ENCODE results near the gene CCKAR.

Gene CCKAR

DNA sequence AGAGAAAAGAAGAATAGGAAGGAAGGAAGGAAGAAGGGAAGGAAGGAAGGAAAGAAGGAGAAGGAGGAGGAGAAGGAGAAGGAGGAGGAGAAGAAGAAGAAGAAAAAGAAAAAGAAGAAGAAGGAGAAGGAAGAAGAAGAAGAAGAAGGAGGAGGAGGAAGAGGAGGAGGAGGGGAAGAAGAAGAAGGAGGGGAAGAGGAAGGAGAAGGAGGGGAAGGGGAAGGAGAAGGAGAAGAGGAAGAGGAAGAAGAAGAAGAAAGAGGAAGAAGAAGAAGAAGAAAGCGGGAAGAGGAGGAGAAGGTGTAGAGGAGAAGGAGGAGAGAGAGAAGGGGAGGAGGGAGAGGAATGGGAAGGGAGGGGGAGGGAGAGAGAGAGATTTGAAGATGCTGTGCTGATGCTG lies 22.6 kb downstream of the CCKAR start:
- DNase-seq: no peak
- CTCF ChIA-PET: no interaction called here
- POLR2A ChIA-PET: no interaction called here
- Histone ChIP-seq H3K4me3 (ENCODE audit: control insufficient read depth in 1 of 7, extremely low read depth in 1 of 7, insufficient read depth in 4 of 7, low read depth in 2 of 7, low read length in 6 of 7) (no peak overlapping the region), H3K9me3 (ENCODE audit: control extremely low read depth in 1 of 5, control insufficient read depth in 4 of 5, insufficient read depth in 2 of 5, low read depth in 1 of 5, low read length in 4 of 5) (no peaks in the 10 kb centered on the region), H3K4me1 (ENCODE audit: control extremely low read depth in 1 of 4, control insufficient read depth in 4 of 4, insufficient read depth in 4 of 4, low read length in 3 of 4) (no peaks in the 10 kb centered on the region), H3K36me3 (ENCODE audit: control insufficient read depth in 4 of 4, insufficient read depth in 4 of 4, low read length in 3 of 4) (no peaks in the 10 kb centered on the region), H3K27ac (ENCODE audit: insufficient read depth in 1 of 2, low read depth in 1 of 2, low read length in 2 of 2, poor library complexity in 1 of 2, severe bottlenecking in 2 of 2) (no peak overlapping the region), H3K27me3 (replicated peaks in 2 of 5; ENCODE audit: control insufficient read depth in 4 of 5, insufficient read depth in 5 of 5, low read length in 4 of 5) (no peaks in the 10 kb centered on the region)
- WGBS (ENCODE audit: insufficient coverage): 100% methylated on average over 1 of the region's 1 CpG

GRCh38 chr4:26466578-26467270 lies 23.6 kb downstream of the CCKAR start:
- Histone ChIP-seq H3K9me3 (ENCODE audit: control extremely low read depth in 1 of 5, control insufficient read depth in 4 of 5, insufficient read depth in 2 of 5, low read depth in 1 of 5, low read length in 4 of 5) (no peaks in the 10 kb centered on the region), H3K4me1 (ENCODE audit: control extremely low read depth in 1 of 4, control insufficient read depth in 4 of 4, insufficient read depth in 4 of 4, low read length in 3 of 4) (no peaks in the 10 kb centered on the region), H3K27me3 (replicated peaks in 2 of 5; ENCODE audit: control insufficient read depth in 4 of 5, insufficient read depth in 5 of 5, low read length in 4 of 5) (no peaks in the 10 kb centered on the region), H3K27ac (ENCODE audit: insufficient read depth in 1 of 2, low read depth in 1 of 2, low read length in 2 of 2, poor library complexity in 1 of 2, severe bottlenecking in 2 of 2) (no peak overlapping the region), H3K36me3 (ENCODE audit: control insufficient read depth in 4 of 4, insufficient read depth in 4 of 4, low read length in 3 of 4) (no peaks in the 10 kb centered on the region), H3K4me3 (ENCODE audit: control insufficient read depth in 1 of 7, extremely low read depth in 1 of 7, insufficient read depth in 4 of 7, low read depth in 2 of 7, low read length in 6 of 7) (no peak overlapping the region)
- ChIA-PET CTCF (no interaction called here), POLR2A (no interaction called here)
- WGBS (ENCODE audit: insufficient coverage): 86% methylated on average over 8 of the region's 10 CpGs
- DNase-seq: no peak

DNA sequence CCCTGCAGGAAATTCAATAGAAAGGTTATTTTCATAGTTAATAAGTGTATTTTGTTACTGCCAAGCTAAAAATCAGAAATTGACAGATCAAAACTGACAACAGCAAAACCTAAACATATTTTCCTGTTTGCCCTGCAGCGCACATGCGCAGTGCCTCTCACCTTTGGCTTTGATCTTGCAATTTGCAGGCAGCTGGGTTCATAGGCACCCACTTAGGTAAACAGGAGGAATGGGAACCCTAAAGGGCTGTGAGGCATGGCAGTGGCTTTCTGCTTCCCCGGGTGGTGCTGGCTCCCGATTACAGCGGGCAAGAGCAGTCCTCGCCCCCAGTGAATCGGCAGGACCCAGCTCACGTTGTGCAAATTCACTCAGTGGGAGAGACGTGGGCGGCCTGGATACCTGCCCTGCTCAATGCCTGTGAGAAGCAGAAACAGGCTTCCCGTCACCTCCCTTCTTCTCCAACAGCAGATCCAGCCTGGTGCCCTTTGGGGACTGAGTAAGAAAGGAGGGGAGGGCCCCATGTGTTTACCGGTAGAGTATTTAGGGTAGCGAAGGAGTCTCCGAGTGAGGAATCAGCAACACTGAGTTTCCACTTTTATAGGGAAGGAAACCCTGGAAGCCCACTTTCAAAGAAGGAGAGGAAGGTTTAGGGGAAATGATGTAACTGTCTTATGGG lies 25.7 kb downstream of the CCKAR start:
- 98% methylated on average over 13 of the region's 14 CpGs for WGBS (ENCODE audit: insufficient coverage)

GRCh38 chr4:26463386-26463785 lies 26.9 kb downstream of the CCKAR start:
- ChIA-PET POLR2A (no interaction called here), CTCF (no interaction called here)
- Histone ChIP-seq H3K36me3 (ENCODE audit: control insufficient read depth in 4 of 4, insufficient read depth in 4 of 4, low read length in 3 of 4) (no peaks in the 10 kb centered on the region), H3K4me1 (ENCODE audit: control extremely low read depth in 1 of 4, control insufficient read depth in 4 of 4, insufficient read depth in 4 of 4, low read length in 3 of 4) (peaks cover 1 to 5% (median 3%) of the 10 kb centered on the region in 4 experiments), H3K27me3 (replicated peaks in 2 of 5; ENCODE audit: control insufficient read depth in 4 of 5, insufficient read depth in 5 of 5, low read length in 4 of 5) (no peaks in the 10 kb centered on the region), H3K9me3 (ENCODE audit: control extremely low read depth in 1 of 5, control insufficient read depth in 4 of 5, insufficient read depth in 2 of 5, low read depth in 1 of 5, low read length in 4 of 5) (no peaks in the 10 kb centered on the region), H3K27ac (ENCODE audit: insufficient read depth in 1 of 2, low read depth in 1 of 2, low read length in 2 of 2, poor library complexity in 1 of 2, severe bottlenecking in 2 of 2) (no peak overlapping the region), H3K4me3 (ENCODE audit: control insufficient read depth in 1 of 7, extremely low read depth in 1 of 7, insufficient read depth in 4 of 7, low read depth in 2 of 7, low read length in 6 of 7) (no peak overlapping the region)
- WGBS (ENCODE audit: insufficient coverage): no CpG with 5 or more reads among the region's 2 CpGs
- DNase-seq: no peak

More for the DNA sequence above, 25.7 kb downstream of the CCKAR start:
- no peaks in the 10 kb centered on the region for H3K9me3 ChIP-seq (ENCODE audit: control extremely low read depth in 1 of 5, control insufficient read depth in 4 of 5, insufficient read depth in 2 of 5, low read depth in 1 of 5, low read length in 4 of 5)
- no peak for DNase-seq
- no peaks in the 10 kb centered on the region for H3K27me3 ChIP-seq (replicated peaks in 2 of 5; ENCODE audit: control insufficient read depth in 4 of 5, insufficient read depth in 5 of 5, low read length in 4 of 5)
- H3K4me3 ChIP-seq (ENCODE audit: control insufficient read depth in 1 of 7, extremely low read depth in 1 of 7, insufficient read depth in 4 of 7, low read depth in 2 of 7, low read length in 6 of 7): no peak overlapping the region
- no peaks in the 10 kb centered on the region for H3K36me3 ChIP-seq (ENCODE audit: control insufficient read depth in 4 of 4, insufficient read depth in 4 of 4, low read length in 3 of 4)
- CTCF ChIA-PET: no interaction called here
- no peaks in the 10 kb centered on the region for H3K4me1 ChIP-seq (ENCODE audit: control extremely low read depth in 1 of 4, control insufficient read depth in 4 of 4, insufficient read depth in 4 of 4, low read length in 3 of 4)
- H3K27ac ChIP-seq (ENCODE audit: insufficient read depth in 1 of 2, low read depth in 1 of 2, low read length in 2 of 2, poor library complexity in 1 of 2, severe bottlenecking in 2 of 2): no peak overlapping the region
- POLR2A ChIA-PET: no interaction called here

GRCh38 chr4:26462874-26463273 lies 27.4 kb downstream of the CCKAR start:
- DNase-seq: no peak
- no peaks in the 10 kb centered on the region for H3K27me3 ChIP-seq (replicated peaks in 2 of 5; ENCODE audit: control insufficient read depth in 4 of 5, insufficient read depth in 5 of 5, low read length in 4 of 5)
- H3K4me1 ChIP-seq (ENCODE audit: control extremely low read depth in 1 of 4, control insufficient read depth in 4 of 4, insufficient read depth in 4 of 4, low read length in 3 of 4): peaks cover 3 to 10% (median 8%) of the 10 kb centered on the region in 4 experiments
- ChIA-PET POLR2A (no interaction called here), CTCF (interaction anchor here (0.8 to 1.2 kb wide), 2 partner anchors 20 to 262 kb away, joined by 3 read pairs; no protein-coding TSS in a partner anchor)
- no peaks in the 10 kb centered on the region for H3K9me3 ChIP-seq (ENCODE audit: control extremely low read depth in 1 of 5, control insufficient read depth in 4 of 5, insufficient read depth in 2 of 5, low read depth in 1 of 5, low read length in 4 of 5)
- WGBS (ENCODE audit: insufficient coverage): 40% methylated on average over 1 of the region's 2 CpGs
- no peak overlapping the region for H3K4me3 ChIP-seq (ENCODE audit: control insufficient read depth in 1 of 7, extremely low read depth in 1 of 7, insufficient read depth in 4 of 7, low read depth in 2 of 7, low read length in 6 of 7)
- no peaks in the 10 kb centered on the region for H3K36me3 ChIP-seq (ENCODE audit: control insufficient read depth in 4 of 4, insufficient read depth in 4 of 4, low read length in 3 of 4)
- no peak overlapping the region for H3K27ac ChIP-seq (ENCODE audit: insufficient read depth in 1 of 2, low read depth in 1 of 2, low read length in 2 of 2, poor library complexity in 1 of 2, severe bottlenecking in 2 of 2)

DNA sequence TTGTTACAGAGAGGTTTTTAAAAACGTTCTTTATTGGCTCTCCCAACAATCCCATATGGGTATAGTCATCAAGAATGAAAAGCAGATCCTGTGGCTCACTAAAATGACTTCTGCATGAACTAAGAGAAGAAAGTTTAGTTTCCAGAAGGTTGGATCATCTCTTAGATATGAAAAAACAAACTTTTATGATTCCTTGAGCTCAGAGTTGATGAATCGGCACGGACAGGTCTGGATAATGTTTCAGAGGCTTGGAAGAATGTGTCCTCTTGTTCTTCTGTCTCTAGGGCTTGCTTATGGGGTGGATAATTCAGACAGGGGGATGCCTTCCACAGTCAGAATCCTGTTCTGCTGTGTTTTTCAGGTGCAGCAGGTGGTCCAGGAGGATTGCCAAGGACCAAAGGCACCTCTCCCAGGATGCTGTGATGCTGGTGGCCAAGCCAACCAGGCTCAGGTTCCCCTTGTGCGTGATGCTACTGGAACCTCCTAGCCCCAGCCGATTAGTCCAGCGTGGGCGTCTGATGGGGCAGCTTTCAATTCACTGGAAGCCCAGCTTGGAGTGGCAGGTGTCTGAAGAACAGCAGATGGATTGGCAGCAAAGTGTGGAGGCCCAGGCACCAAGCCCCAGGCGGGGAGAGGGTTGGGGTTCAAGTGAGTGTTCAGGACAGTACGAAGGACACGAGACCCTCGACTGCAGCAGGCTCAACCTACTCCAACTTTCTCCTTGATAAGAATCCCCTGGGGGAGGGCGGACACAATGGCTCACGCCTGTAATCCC lies 30.3 kb downstream of the CCKAR start:
- ChIA-PET CTCF (interaction anchor here (1.3 to 3.1 kb wide), 3 partner anchors 22 to 547 kb away, joined by 3 to 16 read pairs (median 4); no protein-coding TSS in a partner anchor), POLR2A (no interaction called here)
- no peaks in the 10 kb centered on the region for H3K36me3 ChIP-seq (ENCODE audit: control insufficient read depth in 4 of 4, insufficient read depth in 4 of 4, low read length in 3 of 4)
- 99% methylated on average over 10 of the region's 13 CpGs for WGBS (ENCODE audit: insufficient coverage)
- H3K4me1 ChIP-seq (ENCODE audit: control extremely low read depth in 1 of 4, control insufficient read depth in 4 of 4, insufficient read depth in 4 of 4, low read length in 3 of 4): peaks cover 9 to 19% (median 16%) of the 10 kb centered on the region in 4 experiments
- H3K27ac ChIP-seq (ENCODE audit: insufficient read depth in 1 of 2, low read depth in 1 of 2, low read length in 2 of 2, poor library complexity in 1 of 2, severe bottlenecking in 2 of 2): no peak overlapping the region
- DNase-seq: no peak
- H3K9me3 ChIP-seq (ENCODE audit: control extremely low read depth in 1 of 5, control insufficient read depth in 4 of 5, insufficient read depth in 2 of 5, low read depth in 1 of 5, low read length in 4 of 5): no peaks in the 10 kb centered on the region
- H3K4me3 ChIP-seq (ENCODE audit: control insufficient read depth in 1 of 7, extremely low read depth in 1 of 7, insufficient read depth in 4 of 7, low read depth in 2 of 7, low read length in 6 of 7): no peak overlapping the region
- no peaks in the 10 kb centered on the region for H3K27me3 ChIP-seq (replicated peaks in 2 of 5; ENCODE audit: control insufficient read depth in 4 of 5, insufficient read depth in 5 of 5, low read length in 4 of 5)

Measured in common myeloid progenitor, CD34-positive (primary cell).